ENCODE results near the gene HOXD13. TPM values are rescaled to one million over a fixed set of nuclear protein-coding genes. Genes with fewer than 3 reads are reported as not detected.

HOXD13 gene
- total and polyA plus RNA-seq, 2 of the 13 experiments (the other 11 are each of a cell fraction or from before 2014, with no cell fraction given): not detected

DNA sequence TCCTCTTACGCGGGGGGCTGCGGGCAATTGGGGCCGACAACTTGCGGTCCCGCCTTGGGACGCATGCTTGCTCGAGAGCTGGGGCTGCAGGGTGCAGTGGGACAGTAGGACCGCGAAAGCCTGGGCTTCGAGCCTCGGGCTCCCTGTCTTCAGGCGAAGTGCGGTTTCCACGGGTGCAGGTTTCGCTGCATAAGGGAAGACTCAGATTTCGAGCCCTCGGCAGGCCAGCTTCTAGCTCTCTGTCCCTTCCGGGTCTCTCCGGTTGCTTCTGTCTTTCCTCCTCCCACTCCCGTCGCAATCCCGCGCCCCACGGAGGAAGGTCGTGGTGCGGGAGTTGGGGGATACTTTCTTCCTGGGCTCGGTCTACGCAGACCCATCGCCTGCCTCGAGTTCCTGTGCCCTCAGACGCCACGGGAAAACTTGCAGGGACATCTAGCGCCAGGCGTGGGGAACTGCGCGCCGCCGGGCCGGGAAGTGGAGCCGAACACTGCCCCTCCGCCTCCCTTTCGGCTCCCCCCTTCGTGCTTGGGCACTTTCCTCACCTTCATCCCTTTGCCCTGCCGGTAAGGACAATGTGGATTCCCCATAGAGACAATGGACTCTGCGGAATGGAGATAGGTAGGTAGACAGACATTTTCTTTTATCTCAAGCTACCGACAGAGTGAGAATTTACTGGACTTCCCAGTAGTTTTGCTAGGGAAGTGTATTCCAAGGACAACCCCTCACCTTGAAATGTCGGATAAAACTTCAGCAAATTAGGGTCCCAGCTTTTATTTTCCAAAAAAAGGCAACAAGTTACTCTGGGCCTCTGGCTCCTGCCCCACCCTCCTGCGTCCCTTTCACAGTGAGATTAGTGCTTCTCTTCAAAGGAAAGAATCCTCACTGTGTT is 4.2 kb upstream of the HOXD13 start (continued):
- TF ChIP-seq, protein P1, sequence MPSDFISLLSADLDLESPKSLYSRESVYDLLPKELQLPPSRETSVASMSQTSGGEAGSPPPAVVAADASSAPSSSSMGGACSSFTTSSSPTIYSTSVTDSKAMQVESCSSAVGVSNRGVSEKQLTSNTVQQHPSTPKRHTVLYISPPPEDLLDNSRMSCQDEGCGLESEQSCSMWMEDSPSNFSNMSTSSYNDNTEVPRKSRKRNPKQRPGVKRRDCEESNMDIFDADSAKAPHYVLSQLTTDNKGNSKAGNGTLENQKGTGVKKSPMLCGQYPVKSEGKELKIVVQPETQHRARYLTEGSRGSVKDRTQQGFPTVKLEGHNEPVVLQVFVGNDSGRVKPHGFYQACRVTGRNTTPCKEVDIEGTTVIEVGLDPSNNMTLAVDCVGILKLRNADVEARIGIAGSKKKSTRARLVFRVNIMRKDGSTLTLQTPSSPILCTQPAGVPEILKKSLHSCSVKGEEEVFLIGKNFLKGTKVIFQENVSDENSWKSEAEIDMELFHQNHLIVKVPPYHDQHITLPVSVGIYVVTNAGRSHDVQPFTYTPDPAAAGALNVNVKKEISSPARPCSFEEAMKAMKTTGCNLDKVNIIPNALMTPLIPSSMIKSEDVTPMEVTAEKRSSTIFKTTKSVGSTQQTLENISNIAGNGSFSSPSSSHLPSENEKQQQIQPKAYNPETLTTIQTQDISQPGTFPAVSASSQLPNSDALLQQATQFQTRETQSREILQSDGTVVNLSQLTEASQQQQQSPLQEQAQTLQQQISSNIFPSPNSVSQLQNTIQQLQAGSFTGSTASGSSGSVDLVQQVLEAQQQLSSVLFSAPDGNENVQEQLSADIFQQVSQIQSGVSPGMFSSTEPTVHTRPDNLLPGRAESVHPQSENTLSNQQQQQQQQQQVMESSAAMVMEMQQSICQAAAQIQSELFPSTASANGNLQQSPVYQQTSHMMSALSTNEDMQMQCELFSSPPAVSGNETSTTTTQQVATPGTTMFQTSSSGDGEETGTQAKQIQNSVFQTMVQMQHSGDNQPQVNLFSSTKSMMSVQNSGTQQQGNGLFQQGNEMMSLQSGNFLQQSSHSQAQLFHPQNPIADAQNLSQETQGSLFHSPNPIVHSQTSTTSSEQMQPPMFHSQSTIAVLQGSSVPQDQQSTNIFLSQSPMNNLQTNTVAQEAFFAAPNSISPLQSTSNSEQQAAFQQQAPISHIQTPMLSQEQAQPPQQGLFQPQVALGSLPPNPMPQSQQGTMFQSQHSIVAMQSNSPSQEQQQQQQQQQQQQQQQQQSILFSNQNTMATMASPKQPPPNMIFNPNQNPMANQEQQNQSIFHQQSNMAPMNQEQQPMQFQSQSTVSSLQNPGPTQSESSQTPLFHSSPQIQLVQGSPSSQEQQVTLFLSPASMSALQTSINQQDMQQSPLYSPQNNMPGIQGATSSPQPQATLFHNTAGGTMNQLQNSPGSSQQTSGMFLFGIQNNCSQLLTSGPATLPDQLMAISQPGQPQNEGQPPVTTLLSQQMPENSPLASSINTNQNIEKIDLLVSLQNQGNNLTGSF (CRISPR knock-in tag; IDR thresholded peaks at IDR 0.05): peak; percentile 40; the same call in 1 of the 2 replicates
- TF ChIP-seq HMGA1 (CRISPR knock-in tag; conservative IDR thresholded peaks at IDR 0.05): no peak
- TF ChIP-seq CHCHD3 (CRISPR knock-in tag; IDR thresholded peaks at IDR 0.05): peak; percentile 50; the same call in 1 of the 2 replicates
- TF ChIP-seq ZNF430 (CRISPR knock-in tag; IDR thresholded peaks at IDR 0.05): 0 out of 2 replicates have a peak, but pooled peaks have one; percentile 66
- TF ChIP-seq ZNF274 (CRISPR knock-in tag; IDR thresholded peaks at IDR 0.05): peak; percentile 49; the same call in 1 of the 2 replicates
- TF ChIP-seq KLF9 (CRISPR knock-in tag; IDR thresholded peaks at IDR 0.05; ENCODE audit: low read depth): no peak
- TF ChIP-seq ZEB1 (IDR thresholded peaks at IDR 0.05; ENCODE audit: insufficient replicate concordance, low read depth): no peak
- TF ChIP-seq JUND (CRISPR knock-in tag; IDR thresholded peaks at IDR 0.05): no peak
- peak; percentile 69; the same call in 1 of the 2 replicates for TF ChIP-seq ZNF776 (CRISPR knock-in tag; IDR thresholded peaks at IDR 0.05)
- TF ChIP-seq ZNF326 (CRISPR knock-in tag; IDR thresholded peaks at IDR 0.05; ENCODE audit: borderline replicate concordance): no peak
- TF ChIP-seq ZNF292 (CRISPR knock-in tag; IDR thresholded peaks at IDR 0.05; ENCODE audit: borderline replicate concordance, low read depth): 0 out of 2 replicates have a peak, but pooled peaks have one; percentile 49
- peak; percentile 50; the same call in 1 of the 2 replicates for TF ChIP-seq HES4 (CRISPR knock-in tag; IDR thresholded peaks at IDR 0.05; ENCODE audit: borderline replicate concordance)
- peak; percentile 68; the same call in 1 of the 2 replicates for TF ChIP-seq HOXA3 (CRISPR knock-in tag; IDR thresholded peaks at IDR 0.05)
- TF ChIP-seq, protein P2, sequence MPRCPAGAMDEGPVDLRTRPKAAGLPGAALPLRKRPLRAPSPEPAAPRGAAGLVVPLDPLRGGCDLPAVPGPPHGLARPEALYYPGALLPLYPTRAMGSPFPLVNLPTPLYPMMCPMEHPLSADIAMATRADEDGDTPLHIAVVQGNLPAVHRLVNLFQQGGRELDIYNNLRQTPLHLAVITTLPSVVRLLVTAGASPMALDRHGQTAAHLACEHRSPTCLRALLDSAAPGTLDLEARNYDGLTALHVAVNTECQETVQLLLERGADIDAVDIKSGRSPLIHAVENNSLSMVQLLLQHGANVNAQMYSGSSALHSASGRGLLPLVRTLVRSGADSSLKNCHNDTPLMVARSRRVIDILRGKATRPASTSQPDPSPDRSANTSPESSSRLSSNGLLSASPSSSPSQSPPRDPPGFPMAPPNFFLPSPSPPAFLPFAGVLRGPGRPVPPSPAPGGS (CRISPR knock-in tag; IDR thresholded peaks at IDR 0.05): peak; percentile 87; the same call in 1 of the 2 replicates
- no peak for TF ChIP-seq KLF13 (CRISPR knock-in tag; IDR thresholded peaks at IDR 0.05)
- TF ChIP-seq, protein P3, sequence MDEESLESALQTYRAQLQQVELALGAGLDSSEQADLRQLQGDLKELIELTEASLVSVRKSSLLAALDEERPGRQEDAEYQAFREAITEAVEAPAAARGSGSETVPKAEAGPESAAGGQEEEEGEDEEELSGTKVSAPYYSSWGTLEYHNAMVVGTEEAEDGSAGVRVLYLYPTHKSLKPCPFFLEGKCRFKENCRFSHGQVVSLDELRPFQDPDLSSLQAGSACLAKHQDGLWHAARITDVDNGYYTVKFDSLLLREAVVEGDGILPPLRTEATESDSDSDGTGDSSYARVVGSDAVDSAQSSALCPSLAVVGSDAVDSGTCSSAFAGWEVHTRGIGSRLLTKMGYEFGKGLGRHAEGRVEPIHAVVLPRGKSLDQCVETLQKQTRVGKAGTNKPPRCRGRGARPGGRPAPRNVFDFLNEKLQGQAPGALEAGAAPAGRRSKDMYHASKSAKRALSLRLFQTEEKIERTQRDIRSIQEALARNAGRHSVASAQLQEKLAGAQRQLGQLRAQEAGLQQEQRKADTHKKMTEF (CRISPR knock-in tag; IDR thresholded peaks at IDR 0.05): peak; percentile 44; the same call in 1 of the 2 replicates
- TF ChIP-seq, protein P4, sequence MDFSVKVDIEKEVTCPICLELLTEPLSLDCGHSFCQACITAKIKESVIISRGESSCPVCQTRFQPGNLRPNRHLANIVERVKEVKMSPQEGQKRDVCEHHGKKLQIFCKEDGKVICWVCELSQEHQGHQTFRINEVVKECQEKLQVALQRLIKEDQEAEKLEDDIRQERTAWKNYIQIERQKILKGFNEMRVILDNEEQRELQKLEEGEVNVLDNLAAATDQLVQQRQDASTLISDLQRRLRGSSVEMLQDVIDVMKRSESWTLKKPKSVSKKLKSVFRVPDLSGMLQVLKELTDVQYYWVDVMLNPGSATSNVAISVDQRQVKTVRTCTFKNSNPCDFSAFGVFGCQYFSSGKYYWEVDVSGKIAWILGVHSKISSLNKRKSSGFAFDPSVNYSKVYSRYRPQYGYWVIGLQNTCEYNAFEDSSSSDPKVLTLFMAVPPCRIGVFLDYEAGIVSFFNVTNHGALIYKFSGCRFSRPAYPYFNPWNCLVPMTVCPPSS (IDR thresholded peaks at IDR 0.05): no peak
- TF ChIP-seq SAFB2 (CRISPR knock-in tag; IDR thresholded peaks at IDR 0.05; ENCODE audit: borderline replicate concordance, low read depth): no peak

Measured in HepG2 (cell line).